Measurements from ENCODE around the gene SAMM50. TPM values are rescaled to one million over a fixed set of nuclear protein-coding genes. Genes with fewer than 3 reads are reported as not detected.

Gene SAMM50
- total RNA-seq, 4 donors from 2014 or later: 21.6 to 28.6 (median 27.2) TPM

DNA sequence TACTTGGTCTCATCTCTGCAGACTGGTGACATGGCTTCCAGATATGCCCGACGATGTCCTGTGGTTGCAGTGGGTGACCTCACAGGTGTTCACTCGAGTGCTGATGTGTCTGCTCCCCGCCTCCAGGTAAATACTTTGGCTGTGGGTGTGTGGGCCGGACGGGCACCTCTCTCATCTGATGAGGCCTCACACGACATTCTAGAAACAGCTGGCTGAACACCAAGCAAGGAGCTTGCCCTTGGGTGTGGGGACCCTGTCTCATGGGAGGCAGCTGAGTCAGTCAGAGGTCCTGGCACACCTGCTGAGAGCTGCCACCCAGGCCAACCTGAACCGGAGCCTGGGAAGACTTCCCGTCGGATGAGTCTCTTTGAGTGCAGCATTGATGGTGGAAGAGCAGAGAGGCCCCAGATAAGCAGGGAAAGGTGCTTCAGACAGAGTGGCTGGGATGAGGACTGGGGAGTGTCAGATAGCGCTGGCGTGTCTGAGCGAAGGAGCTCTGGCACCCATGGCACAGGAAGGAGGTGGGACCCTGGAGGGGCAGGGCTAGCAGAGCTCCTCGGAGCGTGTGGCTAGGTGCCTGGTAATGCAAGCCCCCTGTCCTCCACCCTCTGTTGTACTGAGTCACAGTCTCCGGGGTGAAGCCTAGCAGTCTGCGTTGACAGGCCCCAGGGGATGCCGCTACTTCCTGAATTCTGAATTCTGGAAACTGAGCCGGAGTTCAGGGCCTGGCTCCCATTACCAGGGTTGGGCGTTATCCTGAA is 10.4 kb upstream of the SAMM50 start:
- WGBS: 96% methylated on average over 19 of the region's 20 CpGs
- intact Hi-C loops (cut with DNase I): no loop called here
- Histone ChIP-seq H3K27me3 (peaks cover 0 to 34% (median 0%) of the 10 kb centered on the region in 4 donors), H3K27ac (replicated peaks in 1 of 4) (no peak overlapping the region), H3K4me3 (no peak overlapping the region), H3K9me3 (peaks cover 0 to 9% (median 0%) of the 10 kb centered on the region in 4 donors), H3K4me1 (no peaks in the 10 kb centered on the region), H3K36me3 (no peaks in the 10 kb centered on the region)
- TF ChIP-seq POLR2AphosphoS5 (IDR thresholded peaks at IDR 0.05): no peak
- no peak for TF ChIP-seq EP300 (IDR thresholded peaks at IDR 0.05)
- TF ChIP-seq, protein P1, sequence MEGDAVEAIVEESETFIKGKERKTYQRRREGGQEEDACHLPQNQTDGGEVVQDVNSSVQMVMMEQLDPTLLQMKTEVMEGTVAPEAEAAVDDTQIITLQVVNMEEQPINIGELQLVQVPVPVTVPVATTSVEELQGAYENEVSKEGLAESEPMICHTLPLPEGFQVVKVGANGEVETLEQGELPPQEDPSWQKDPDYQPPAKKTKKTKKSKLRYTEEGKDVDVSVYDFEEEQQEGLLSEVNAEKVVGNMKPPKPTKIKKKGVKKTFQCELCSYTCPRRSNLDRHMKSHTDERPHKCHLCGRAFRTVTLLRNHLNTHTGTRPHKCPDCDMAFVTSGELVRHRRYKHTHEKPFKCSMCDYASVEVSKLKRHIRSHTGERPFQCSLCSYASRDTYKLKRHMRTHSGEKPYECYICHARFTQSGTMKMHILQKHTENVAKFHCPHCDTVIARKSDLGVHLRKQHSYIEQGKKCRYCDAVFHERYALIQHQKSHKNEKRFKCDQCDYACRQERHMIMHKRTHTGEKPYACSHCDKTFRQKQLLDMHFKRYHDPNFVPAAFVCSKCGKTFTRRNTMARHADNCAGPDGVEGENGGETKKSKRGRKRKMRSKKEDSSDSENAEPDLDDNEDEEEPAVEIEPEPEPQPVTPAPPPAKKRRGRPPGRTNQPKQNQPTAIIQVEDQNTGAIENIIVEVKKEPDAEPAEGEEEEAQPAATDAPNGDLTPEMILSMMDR (IDR thresholded peaks at IDR 0.05): no peak
- TF ChIP-seq POLR2A (IDR thresholded peaks at IDR 0.05; ENCODE audit: low read depth): no peak
- no peak for DNase-seq (ENCODE audit: extremely low spot score)

DNA sequence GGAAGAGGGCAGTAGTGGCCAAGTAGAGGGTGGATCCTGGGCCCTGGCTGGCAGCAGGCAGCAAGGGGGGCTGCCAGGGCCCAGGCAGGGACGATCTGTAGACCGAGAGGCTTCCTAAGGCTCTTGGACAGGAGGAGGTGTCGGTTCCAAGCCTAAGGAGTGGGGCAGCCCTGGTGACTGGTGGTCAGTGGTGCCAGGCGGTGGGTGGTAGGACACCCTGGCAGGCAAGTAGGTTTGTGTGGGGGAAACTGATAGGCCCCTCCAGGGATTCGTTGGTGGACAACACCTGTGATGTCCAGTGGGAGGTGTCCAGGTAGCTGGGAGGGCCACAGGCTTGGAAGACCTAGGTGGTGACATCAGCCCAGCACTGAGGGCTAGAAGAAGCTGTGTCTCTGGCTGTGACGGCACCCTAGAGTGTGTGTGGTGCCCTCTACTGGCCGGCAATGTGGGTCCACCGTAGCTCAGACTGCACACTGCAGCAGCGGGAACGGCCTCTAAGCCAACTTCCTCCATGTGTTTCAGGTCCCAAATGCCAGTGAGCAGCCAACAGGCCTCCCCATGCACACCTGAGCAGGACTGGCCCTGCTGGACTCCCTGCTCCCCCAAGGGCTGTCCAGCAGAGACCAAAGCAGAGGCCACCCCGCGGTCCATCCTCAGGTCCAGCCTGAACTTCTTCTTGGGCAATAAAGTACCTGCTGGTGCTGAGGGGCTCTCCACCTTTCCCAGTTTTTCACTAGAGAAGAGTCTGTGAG is 9.4 kb upstream of the SAMM50 start:
- TF ChIP-seq POLR2AphosphoS5 (IDR thresholded peaks at IDR 0.05): no peak
- TF ChIP-seq POLR2A (IDR thresholded peaks at IDR 0.05; ENCODE audit: low read depth): no peak
- TF ChIP-seq, protein P1 (IDR thresholded peaks at IDR 0.05): peak in 2 of 3 experiments; percentile 26 to 47
- TF ChIP-seq EP300 (IDR thresholded peaks at IDR 0.05): no peak
- Histone ChIP-seq H3K4me3 (no peak overlapping the region), H3K27ac (replicated peaks in 1 of 4) (no peak overlapping the region), H3K27me3 (peaks cover 0 to 34% (median 0%) of the 10 kb centered on the region in 4 donors), H3K36me3 (no peaks in the 10 kb centered on the region), H3K4me1 (no peaks in the 10 kb centered on the region), H3K9me3 (peaks cover 0 to 9% (median 0%) of the 10 kb centered on the region in 4 donors)
- intact Hi-C loops (cut with DNase I): no loop called here
- no peak for DNase-seq (ENCODE audit: extremely low spot score)
- WGBS: 100% methylated on average over 3 of the region's 12 CpGs

DNA sequence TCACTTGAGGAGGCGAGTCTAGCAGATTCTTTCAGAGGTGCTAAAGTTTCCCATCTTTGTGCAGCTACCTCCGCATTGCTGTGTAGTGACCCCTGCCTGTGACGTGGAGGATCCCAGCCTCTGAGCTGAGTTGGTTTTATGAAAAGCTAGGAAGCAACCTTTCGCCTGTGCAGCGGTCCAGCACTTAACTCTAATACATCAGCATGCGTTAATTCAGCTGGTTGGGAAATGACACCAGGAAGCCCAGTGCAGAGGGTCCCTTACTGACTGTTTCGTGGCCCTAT is 8.9 kb upstream of the SAMM50 start:
- no peak overlapping the region for H3K27ac ChIP-seq (replicated peaks in 1 of 4)
- H3K4me3 ChIP-seq: no peak overlapping the region
- TF ChIP-seq POLR2AphosphoS5 (IDR thresholded peaks at IDR 0.05) (no peak), EP300 (IDR thresholded peaks at IDR 0.05) (no peak)
- TF ChIP-seq, protein P1 (IDR thresholded peaks at IDR 0.05): no peak
- 78% methylated on average over 7 of the region's 7 CpGs for WGBS
- H3K9me3 ChIP-seq: peaks cover 0 to 9% (median 0%) of the 10 kb centered on the region in 4 donors
- peaks cover 0 to 34% (median 0%) of the 10 kb centered on the region in 4 donors for H3K27me3 ChIP-seq
- intact Hi-C loops (cut with DNase I): no loop called here
- DNase-seq (ENCODE audit: extremely low spot score): no peak
- H3K36me3 ChIP-seq: no peaks in the 10 kb centered on the region
- H3K4me1 ChIP-seq: no peaks in the 10 kb centered on the region

DNA sequence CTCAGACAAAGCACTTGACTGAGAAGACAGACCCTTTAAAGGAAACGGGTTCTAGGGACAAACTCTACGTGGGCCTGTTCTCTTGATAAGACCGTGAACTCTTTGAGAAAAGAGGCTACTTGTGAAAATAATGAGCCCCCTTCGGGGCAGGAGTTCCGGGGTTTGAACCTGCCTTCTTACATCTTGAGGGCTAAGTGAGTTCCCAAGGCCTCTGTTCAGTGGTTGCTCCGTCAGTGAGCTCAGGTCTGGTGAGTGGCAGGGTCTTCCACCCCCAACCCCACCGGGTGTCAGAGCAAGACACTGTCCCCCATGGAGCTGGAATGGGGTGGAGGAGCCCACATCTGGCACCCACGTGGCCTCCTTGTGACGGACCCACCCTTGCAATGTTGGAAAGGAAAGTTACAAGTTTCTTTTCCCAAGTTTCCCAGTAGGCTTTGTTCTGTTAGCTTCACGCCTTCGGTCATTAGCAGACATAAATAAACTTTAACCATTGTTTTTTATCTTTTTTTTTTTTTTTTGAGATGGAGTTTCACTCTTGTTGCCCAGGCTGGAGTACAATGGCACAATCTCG is 6.3 kb upstream of the SAMM50 start:
- Histone ChIP-seq H3K4me1 (peaks cover 0 to under 1% (median under 1%) of the 10 kb centered on the region in 4 donors), H3K27me3 (peaks cover 0 to 38% (median 0%) of the 10 kb centered on the region in 4 donors), H3K36me3 (no peaks in the 10 kb centered on the region), H3K9me3 (no peaks in the 10 kb centered on the region), H3K4me3 (no peak overlapping the region), H3K27ac (replicated peaks in 1 of 4) (no peak overlapping the region)
- no peak for TF ChIP-seq EP300 (IDR thresholded peaks at IDR 0.05)
- no peak for TF ChIP-seq POLR2A (IDR thresholded peaks at IDR 0.05; ENCODE audit: low read depth)
- TF ChIP-seq, protein P1 (IDR thresholded peaks at IDR 0.05): no peak
- no peak for TF ChIP-seq POLR2AphosphoS5 (IDR thresholded peaks at IDR 0.05)
- WGBS: 75% methylated on average over 12 of the region's 12 CpGs
- DNase-seq (ENCODE audit: extremely low spot score): no peak
- intact Hi-C loops (cut with DNase I): no loop called here

Data from esophagus muscularis mucosa (tissue), 4 donors.